Adrenal gland (tissue), 5 donors: ENCODE results near the gene CDC6.

ENCODE experiments used
- CTCF ChIP-seq, 6 experiments: fragments of 450-650 bp in 4 of 6; fragments of 200-600 bp in 2 of 6; sonication (generic) in 1 of 6; IDR thresholded peaks; 1 replicate in 5 of 6; 2 replicates in 1 of 6; pipeline versions ENCODE4 v1.5.1 to v1.8.0; 2016 to 2021; ENCODE audit warnings: antibody characterized with exemption in 6 of 6, mild to moderate bottlenecking in 2 of 6, moderate library complexity in 1 of 6
- POLR2A ChIP-seq, 2 donors: fragments of 450-650 bp; IDR thresholded peaks; one replicate each; pipeline ENCODE4 v1.6.1; 2017; ENCODE audit warnings: antibody characterized with exemption in 2 of 2, mild to moderate bottlenecking in 2 of 2, moderate library complexity in 1 of 2
- donor health status: DM: no; HTN: no; CAD: no.

GRCh38 chr17:40278414-40278813 lies 9.3 kb upstream of the CDC6 start:
- TF ChIP-seq CTCF (IDR thresholded peaks at IDR 0.05) (no peak), POLR2A (IDR thresholded peaks at IDR 0.05) (no peak)
